ENCODE measurements around the gene NRXN2.
A peak's percentile ranks its signal among the peaks of the same experiment; 100 is the strongest.

The NRXN2 gene

GRCh38 chr11:64760759-64761420 is 37.9 kb upstream of the NRXN2 start:
- ChIA-PET POLR2A (interaction anchor here (0.7 to 5.8 kb wide), 8 partner anchors 9 to 130 kb away, joined by 3 to 42 read pairs (median 6); partner anchors contain the start of gene SF1), CTCF (interaction anchor here (0.5 to 0.7 kb wide), 2 partner anchors 10 to 422 kb away, joined by 3 read pairs; no protein-coding TSS in a partner anchor)
- TF ChIP-seq ZNF768 (tag by site-specific recombination; IDR thresholded peaks at IDR 0.05) (peak; percentile 96), ZNF302 (tag by site-specific recombination; IDR thresholded peaks at IDR 0.05; ENCODE audit: low read depth) (no peak), ZNF555 (tag by site-specific recombination; conservative IDR thresholded peaks at IDR 0.05) (no peak), PRDM1 (tag by site-specific recombination; IDR thresholded peaks at IDR 0.05) (no peak), ZNF10 (tag by site-specific recombination; IDR thresholded peaks at IDR 0.05) (peak; percentile 90)
- TF ChIP-seq, protein P1, sequence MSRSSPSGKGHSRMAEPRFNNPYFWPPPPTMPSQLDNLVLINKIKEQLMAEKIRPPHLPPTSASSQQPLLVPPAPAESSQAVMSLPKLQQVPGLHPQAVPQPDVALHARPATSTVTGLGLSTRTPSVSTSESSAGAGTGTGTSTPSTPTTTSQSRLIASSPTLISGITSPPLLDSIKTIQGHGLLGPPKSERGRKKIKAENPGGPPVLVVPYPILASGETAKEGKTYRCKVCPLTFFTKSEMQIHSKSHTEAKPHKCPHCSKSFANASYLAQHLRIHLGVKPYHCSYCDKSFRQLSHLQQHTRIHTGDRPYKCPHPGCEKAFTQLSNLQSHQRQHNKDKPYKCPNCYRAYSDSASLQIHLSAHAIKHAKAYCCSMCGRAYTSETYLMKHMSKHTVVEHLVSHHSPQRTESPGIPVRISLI (tag by site-specific recombination; IDR thresholded peaks at IDR 0.05), result 0 out of 2 replicates have a peak, but pooled peaks have one; percentile 31
- H3K4me1 ChIP-seq (ENCODE audit: control insufficient read depth, insufficient read depth, low read length), result peaks cover 7% of the 10 kb centered on the region
- no peak overlapping the region for H3K27ac ChIP-seq (ENCODE audit: extremely low read depth, low read depth, low read length)
- no peak overlapping the region for H3K4me3 ChIP-seq (ENCODE audit: low read depth, low read length)
- H3K9me3 ChIP-seq (ENCODE audit: control insufficient read depth, insufficient read depth, low read depth, low read length), result no peaks in the 10 kb centered on the region
- H3K36me3 ChIP-seq (ENCODE audit: control insufficient read depth in 2 of 2, insufficient read depth in 1 of 2, low read length in 2 of 2), result peaks cover 0 to 42% of the 10 kb centered on the region in 2 experiments; a peak in 1 of 3 replicates

DNA sequence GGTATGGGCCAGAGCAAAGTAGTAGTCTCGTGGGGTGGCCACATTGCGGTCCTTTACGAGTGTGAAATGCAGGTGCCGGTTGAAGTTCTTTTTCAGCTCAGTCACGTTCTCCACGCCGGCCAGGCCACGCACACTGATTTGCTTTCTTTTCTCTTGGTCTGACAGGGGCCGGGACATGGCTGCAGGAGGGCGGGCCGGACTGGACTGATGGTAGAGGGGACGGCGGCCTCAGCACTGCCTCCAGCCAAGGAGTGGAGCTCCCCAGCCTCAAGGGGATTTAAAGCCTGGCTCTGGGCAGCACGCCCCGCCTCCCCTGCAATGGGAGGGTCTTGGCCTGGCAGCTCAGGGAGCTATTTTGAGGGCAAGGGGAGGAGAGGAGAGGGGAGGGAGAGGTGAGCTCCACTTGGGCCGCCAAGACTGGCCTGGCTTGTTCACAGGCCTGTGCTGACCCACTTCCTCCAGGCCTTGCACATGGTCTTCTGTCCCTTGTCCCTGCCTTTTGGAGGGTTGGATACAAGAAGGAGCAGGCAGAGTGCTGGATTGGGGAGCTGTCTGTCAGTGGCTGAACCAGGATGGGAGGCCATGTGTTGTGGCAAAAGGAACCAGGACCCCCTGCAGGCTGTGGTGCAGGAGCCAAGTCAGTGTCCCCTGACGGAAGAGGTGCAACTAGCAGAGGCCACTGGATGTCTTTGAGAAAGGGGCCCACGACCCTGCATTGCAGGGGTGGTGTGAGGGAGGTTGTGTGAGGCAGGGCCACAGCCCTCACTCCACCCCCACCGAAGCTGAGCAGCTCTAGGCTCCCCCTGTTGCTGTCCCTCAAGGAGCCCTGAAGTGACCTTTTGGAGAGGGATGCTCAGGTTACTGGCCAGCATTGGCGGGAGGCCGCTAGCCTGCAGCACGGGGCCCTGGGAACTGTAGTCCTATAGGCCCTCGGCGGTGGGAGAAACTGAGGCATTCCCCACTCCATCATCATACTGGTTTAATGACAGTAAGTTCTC is 37.0 kb upstream of the NRXN2 start, which contains the start of gene PYGM:
Gene PYGM (minus strand): TSS at position 253 of the 998 bp plus-strand sequence. CDS start 76 bp downstream, at position 177.
- no peak within 1 kb of the TSS for H3K4me3 ChIP-seq (ENCODE audit: low read depth, low read length)
- no peak for TF ChIP-seq ZNF174 (tag by site-specific recombination; IDR thresholded peaks at IDR 0.05)
- no peak for TF ChIP-seq PRDM1 (tag by site-specific recombination; IDR thresholded peaks at IDR 0.05)
- 0 out of 2 replicates have a peak, but pooled peaks have one; percentile 32 for TF ChIP-seq ZNF600 (tag by site-specific recombination; IDR thresholded peaks at IDR 0.05)
- TF ChIP-seq ZNF24 (tag by site-specific recombination; IDR thresholded peaks at IDR 0.05), result no peak
- TF ChIP-seq SP2 (tag by site-specific recombination; IDR thresholded peaks at IDR 0.05), result peak; percentile 66
- TF ChIP-seq GLIS1 (tag by site-specific recombination; IDR thresholded peaks at IDR 0.05), result peak; percentile 55
- peak; percentile 19; the same call in 1 of the 2 replicates for TF ChIP-seq ZNF398 (tag by site-specific recombination; IDR thresholded peaks at IDR 0.05)
- TF ChIP-seq ZXDB (tag by site-specific recombination; IDR thresholded peaks at IDR 0.05), result peak; percentile 58
- peak; percentile 73 for TF ChIP-seq GLIS2 (tag by site-specific recombination; IDR thresholded peaks at IDR 0.05)
- TF ChIP-seq SP3 (tag by site-specific recombination; IDR thresholded peaks at IDR 0.05), result 0 out of 2 replicates have a peak, but pooled peaks have one; percentile 25
- 0 out of 2 replicates have a peak, but pooled peaks have one; percentile 32 for TF ChIP-seq ZBTB17 (tag by site-specific recombination; IDR thresholded peaks at IDR 0.05)
- TF ChIP-seq ZNF621 (tag by site-specific recombination; IDR thresholded peaks at IDR 0.05), result no peak
- TF ChIP-seq KLF7 (tag by site-specific recombination; IDR thresholded peaks at IDR 0.05; ENCODE audit: borderline replicate concordance), result no peak
- ChIA-PET POLR2A (interaction anchor here (0.5 to 5.8 kb wide), 6 partner anchors 12 to 86 kb away, joined by 3 to 42 read pairs (median 6); partner anchors contain the start of gene SF1), CTCF (interaction anchor here (0.5 to 1.1 kb wide), 3 partner anchors 14 to 16 kb away, joined by 3 to 4 read pairs (median 3); partner anchors contain the start of gene RASGRP2)
- H3K9me3 ChIP-seq (ENCODE audit: control insufficient read depth, insufficient read depth, low read depth, low read length), result no peaks in the 10 kb centered on the region
- peaks cover 7% of the 10 kb centered on the region for H3K4me1 ChIP-seq (ENCODE audit: control insufficient read depth, insufficient read depth, low read length)
- H3K27ac ChIP-seq (ENCODE audit: extremely low read depth, low read depth, low read length), result no peak within 1 kb of the TSS
- peaks cover 0 to 33% of the 10 kb centered on the region in 2 experiments; a peak in 1 of 3 replicates for H3K36me3 ChIP-seq (ENCODE audit: control insufficient read depth in 2 of 2, insufficient read depth in 1 of 2, low read length in 2 of 2)
